SU-DHL-6 (cell line): ENCODE results near the gene TSHZ2.

Experiments
- EZH2phosphoT487 ChIP-seq: fragments of 200-600 bp; sonication (generic), shearing (Covaris generic); conservative IDR thresholded peaks from 2 replicates; pipeline ENCODE4 v1.6.1; 2018; ENCODE audit warnings: mild to moderate bottlenecking, antibody characterized with exemption, low read length, moderate library complexity, mixed read lengths
- TF ChIP-seq, protein P1 (sequence below): fragments of 200-600 bp; sonication (generic); IDR thresholded peaks from one replicate; pipeline ENCODE4 v1.5.1; 2017; ENCODE audit warnings: antibody characterized with exemption, mild to moderate bottlenecking, low read length, moderate library complexity; ENCODE audit not compliant: insufficient read depth, poor library complexity, severe bottlenecking

DNA sequence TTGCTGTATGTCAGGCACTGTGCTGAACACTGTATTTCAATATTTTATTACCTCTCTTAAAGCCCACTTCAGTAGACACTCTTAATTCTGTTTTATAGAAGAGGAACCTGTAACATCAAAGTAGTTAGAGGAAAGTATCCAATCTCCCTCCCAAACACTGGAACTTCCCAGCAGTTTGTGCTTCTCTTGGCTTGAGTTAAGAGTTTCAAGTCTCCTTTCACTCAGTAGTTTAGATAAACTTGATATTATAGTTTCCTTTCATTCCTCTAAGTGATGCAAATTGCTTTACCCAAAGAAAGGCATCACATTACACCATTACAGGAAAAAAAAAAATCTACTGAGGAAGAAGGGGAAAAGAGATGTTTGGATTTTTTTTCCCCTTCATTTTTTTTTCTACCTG is 164.3 kb downstream of the TSHZ2 start:
- TF ChIP-seq, protein P1, sequence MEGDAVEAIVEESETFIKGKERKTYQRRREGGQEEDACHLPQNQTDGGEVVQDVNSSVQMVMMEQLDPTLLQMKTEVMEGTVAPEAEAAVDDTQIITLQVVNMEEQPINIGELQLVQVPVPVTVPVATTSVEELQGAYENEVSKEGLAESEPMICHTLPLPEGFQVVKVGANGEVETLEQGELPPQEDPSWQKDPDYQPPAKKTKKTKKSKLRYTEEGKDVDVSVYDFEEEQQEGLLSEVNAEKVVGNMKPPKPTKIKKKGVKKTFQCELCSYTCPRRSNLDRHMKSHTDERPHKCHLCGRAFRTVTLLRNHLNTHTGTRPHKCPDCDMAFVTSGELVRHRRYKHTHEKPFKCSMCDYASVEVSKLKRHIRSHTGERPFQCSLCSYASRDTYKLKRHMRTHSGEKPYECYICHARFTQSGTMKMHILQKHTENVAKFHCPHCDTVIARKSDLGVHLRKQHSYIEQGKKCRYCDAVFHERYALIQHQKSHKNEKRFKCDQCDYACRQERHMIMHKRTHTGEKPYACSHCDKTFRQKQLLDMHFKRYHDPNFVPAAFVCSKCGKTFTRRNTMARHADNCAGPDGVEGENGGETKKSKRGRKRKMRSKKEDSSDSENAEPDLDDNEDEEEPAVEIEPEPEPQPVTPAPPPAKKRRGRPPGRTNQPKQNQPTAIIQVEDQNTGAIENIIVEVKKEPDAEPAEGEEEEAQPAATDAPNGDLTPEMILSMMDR: no peak
- no peak for TF ChIP-seq EZH2phosphoT487
